HG03095 (cell line): ENCODE measurements around the gene PWWP2B.

Source experiments
- ATAC-seq: cut with Tn5 transposase; IDR thresholded peaks from one replicate; pipeline ENCODE4 v1.9.1; 2021; ENCODE audit warnings: moderate library complexity; ENCODE audit not compliant: unreplicated experiment

Gene PWWP2B

GRCh38 chr10:132397036-132397541 lies at the start of gene PWWP2B:
PWWP2B (plus strand) TSS chr10:132397200; CDS start chr10:132397227, 27 bp downstream.
- peak; percentile 31 for ATAC-seq

GRCh38 chr10:132347211-132347930 lies 49.6 kb upstream of the PWWP2B start:
- no peak for ATAC-seq

GRCh38 chr10:132347931-132348267 lies 49.1 kb upstream of the PWWP2B start:
- no peak for ATAC-seq

- ATAC-seq = no peak
Observed at GRCh38 chr10:132349766-132350165, 47.2 kb upstream of the PWWP2B start.

GRCh38 chr10:132350391-132350790 lies 46.6 kb upstream of the PWWP2B start:
- no peak for ATAC-seq

- no peak for ATAC-seq
Observed at GRCh38 chr10:132350946-132351345, 46.1 kb upstream of the PWWP2B start.

GRCh38 chr10:132351611-132352010 lies 45.4 kb upstream of the PWWP2B start:
- ATAC-seq = no peak

- ATAC-seq = peak; percentile 54
Observed at GRCh38 chr10:132352462-132353308, 44.3 kb upstream of the PWWP2B start.

- no peak for ATAC-seq
Observed at GRCh38 chr10:132353456-132354355, 43.3 kb upstream of the PWWP2B start.

GRCh38 chr10:132354356-132355094 lies 42.5 kb upstream of the PWWP2B start:
- ATAC-seq = no peak

GRCh38 chr10:132355297-132355696 lies 41.7 kb upstream of the PWWP2B start:
- no peak for ATAC-seq

- no peak for ATAC-seq
Observed at GRCh38 chr10:132355754-132356153, 41.2 kb upstream of the PWWP2B start.

- no peak for ATAC-seq
Observed at GRCh38 chr10:132356621-132357195, 40.3 kb upstream of the PWWP2B start.

- ATAC-seq = no peak
Observed at GRCh38 chr10:132357286-132358058, 39.5 kb upstream of the PWWP2B start.

- no peak for ATAC-seq
Observed at GRCh38 chr10:132359305-132360040, 37.5 kb upstream of the PWWP2B start.

GRCh38 chr10:132360766-132361447 lies 36.1 kb upstream of the PWWP2B start:
- no peak for ATAC-seq

GRCh38 chr10:132361581-132362101 lies 35.4 kb upstream of the PWWP2B start:
- no peak for ATAC-seq

GRCh38 chr10:132362151-132362611 lies 34.8 kb upstream of the PWWP2B start:
- no peak for ATAC-seq
